H9 (cell line): ENCODE data around the gene NEUROG3. TPM values are rescaled to one million over a fixed set of nuclear protein-coding genes. Genes with fewer than 3 reads are reported as not detected.

ENCODE experiments used
- DNase-seq: peaks from one replicate; pipeline ENCODE4 v3.0.0-alpha.2; 2017
- H2AFZ ChIP-seq: one replicate; pipeline ENCODE4 v1.6.1; 2013; ENCODE audit warnings: mild to moderate bottlenecking, low read length, control low read depth, moderate library complexity
- H2AK5ac ChIP-seq: 2 replicates; pipeline ENCODE4 v1.6.1; 2013; ENCODE audit warnings: low read length, control low read depth, mixed read lengths; ENCODE audit not compliant: insufficient read length
- H2BK120ac ChIP-seq: one replicate; pipeline ENCODE4 v1.6.1; 2013; ENCODE audit warnings: low read depth, mild to moderate bottlenecking, low read length, control low read depth, inconsistent platforms; ENCODE audit not compliant: poor library complexity, severe bottlenecking
- H2BK12ac ChIP-seq: 2 replicates; pipeline ENCODE4 v1.6.1; 2013; ENCODE audit warnings: low read length, control low read depth, mixed read lengths, low read depth; ENCODE audit not compliant: insufficient read length
- H2BK15ac ChIP-seq: 2 replicates; pipeline ENCODE4 v1.6.1; 2013; ENCODE audit warnings: low read depth, low read length, control low read depth
- H2BK20ac ChIP-seq: one replicate; pipeline ENCODE4 v1.6.1; 2013; ENCODE audit warnings: low read depth, mild to moderate bottlenecking, low read length, control low read depth, inconsistent platforms; ENCODE audit not compliant: poor library complexity, severe bottlenecking
- H2BK5ac ChIP-seq: 2 replicates; pipeline ENCODE4 v1.6.1; 2013; ENCODE audit warnings: low read length, control low read depth, mixed read lengths; ENCODE audit not compliant: insufficient read length
- H3K14ac ChIP-seq: 2 replicates; pipeline ENCODE4 v1.6.1; 2013; ENCODE audit warnings: low read length, control low read depth; ENCODE audit not compliant: insufficient read depth
- H3K18ac ChIP-seq: 2 replicates; pipeline ENCODE4 v1.6.1; 2013; ENCODE audit warnings: low read depth, mild to moderate bottlenecking, mixed read lengths, low read length, control low read depth; ENCODE audit not compliant: insufficient read length
- H3K23ac ChIP-seq: 2 replicates; pipeline ENCODE4 v1.6.1; 2013; ENCODE audit warnings: low read length, control low read depth, mixed read lengths, low read depth; ENCODE audit not compliant: insufficient read length
- H3K23me2 ChIP-seq: 2 replicates; pipeline ENCODE4 v1.6.1; 2013; ENCODE audit warnings: low read depth, mild to moderate bottlenecking, mixed read lengths, low read length, control low read depth; ENCODE audit not compliant: insufficient read length, poor library complexity, severe bottlenecking
- H3K27ac ChIP-seq: 2 replicates; pipeline ENCODE4 v1.5.1; 2013; ENCODE audit warnings: low read length, control low read depth, mixed read lengths, low read depth; ENCODE audit not compliant: insufficient read length
- H3K27me3 ChIP-seq: 2 replicates; pipeline ENCODE4 v1.6.1; 2013; ENCODE audit warnings: low read length, control low read depth, inconsistent platforms; ENCODE audit not compliant: insufficient read depth
- H3K4ac ChIP-seq: 2 replicates; pipeline ENCODE4 v1.6.1; 2013; ENCODE audit warnings: low read depth, mild to moderate bottlenecking, control low read depth, inconsistent platforms, low read length, moderate library complexity
- H3K4me1 ChIP-seq: 2 replicates; pipeline ENCODE4 v1.6.1; 2013; ENCODE audit warnings: low read length, control low read depth, inconsistent platforms; ENCODE audit not compliant: insufficient read depth
- H3K4me2 ChIP-seq: 2 replicates; pipeline ENCODE4 v1.6.1; 2013; ENCODE audit warnings: low read length, control low read depth, mixed read lengths; ENCODE audit not compliant: insufficient read length, insufficient read depth
- H3K56ac ChIP-seq: 2 replicates; pipeline ENCODE4 v1.6.1; 2013; ENCODE audit warnings: low read depth, mild to moderate bottlenecking, mixed read lengths, low read length, control low read depth; ENCODE audit not compliant: insufficient read length
- H3K79me1 ChIP-seq: 2 replicates; pipeline ENCODE4 v1.6.1; 2013; ENCODE audit warnings: low read depth, mild to moderate bottlenecking, moderate library complexity, low read length, control low read depth, inconsistent platforms; ENCODE audit not compliant: insufficient read depth, poor library complexity, severe bottlenecking
- H3K79me2 ChIP-seq: 2 replicates; pipeline ENCODE4 v1.6.1; 2013; ENCODE audit warnings: low read length, control low read depth, inconsistent platforms; ENCODE audit not compliant: insufficient read depth
- H3K9ac ChIP-seq: 2 replicates; pipeline ENCODE4 v1.6.1; 2013; ENCODE audit warnings: low read length, control low read depth, mixed read lengths; ENCODE audit not compliant: insufficient read length; ENCODE audit errors: extremely low read depth
- H3K9me3 ChIP-seq: one replicate; pipeline ENCODE4 v1.6.1; 2013; ENCODE audit warnings: low read depth, low read length, inconsistent platforms; ENCODE audit not compliant: control insufficient read depth
- H3T11ph ChIP-seq: one replicate; pipeline ENCODE4 v1.6.1; 2013; ENCODE audit warnings: mild to moderate bottlenecking, low read length, control low read depth, inconsistent platforms
- H4K20me1 ChIP-seq: one replicate; pipeline ENCODE4 v1.6.1; 2013; ENCODE audit not compliant: control insufficient read depth, insufficient read length, insufficient read depth
- H4K5ac ChIP-seq: 2 replicates; pipeline ENCODE4 v1.6.1; 2013; ENCODE audit warnings: low read depth, mild to moderate bottlenecking, mixed read lengths, low read length, control low read depth; ENCODE audit not compliant: insufficient read length
- H4K8ac ChIP-seq: replicated peaks from 2 replicates; pipeline ENCODE4 v1.6.1; 2013; ENCODE audit warnings: low read length, control low read depth, mixed read lengths, low read depth; ENCODE audit not compliant: insufficient read length
- H4K91ac ChIP-seq: 2 replicates; pipeline ENCODE4 v1.6.1; 2013; ENCODE audit warnings: low read depth, mild to moderate bottlenecking, moderate library complexity, mixed read lengths, low read length, control low read depth; ENCODE audit not compliant: insufficient read length
- H3K27ac Mint-ChIP-seq, 3 experiments: 2 replicates in 2 of 3; 3 replicates in 1 of 3; pipeline ENCODE4 v1.8.0; 2020 to 2021; ENCODE audit warnings: mixed read lengths in 3 of 3, mild to moderate bottlenecking in 1 of 3, moderate library complexity in 1 of 3
- H3K27me3 Mint-ChIP-seq: 2 replicates; pipeline ENCODE4 v1.8.0; 2021; ENCODE audit warnings: low read depth, mild to moderate bottlenecking, moderate library complexity, mixed read lengths
- H3K36me3 Mint-ChIP-seq, 3 experiments: 2 replicates in 2 of 3; 3 replicates in 1 of 3; pipeline ENCODE4 v1.8.0; 2020 to 2021; ENCODE audit warnings: low read depth in 3 of 3, mixed read lengths in 3 of 3; ENCODE audit not compliant: insufficient read depth in 1 of 3
- H3K4me1 Mint-ChIP-seq, 2 experiments: 2 replicates each; pipeline ENCODE4 v1.8.0; 2020; ENCODE audit warnings: mixed read lengths in 2 of 2
- H3K4me3 Mint-ChIP-seq, 2 experiments: 2 replicates in 1 of 2; 3 replicates in 1 of 2; pipeline ENCODE4 v1.8.0; 2020 to 2021; ENCODE audit warnings: mild to moderate bottlenecking in 2 of 2, mixed read lengths in 2 of 2, moderate library complexity in 1 of 2
- H3K9me3 Mint-ChIP-seq, 2 experiments: 2 replicates in 1 of 2; 3 replicates in 1 of 2; pipeline ENCODE4 v1.8.0; 2020; ENCODE audit warnings: mild to moderate bottlenecking in 2 of 2, mixed read lengths in 2 of 2, moderate library complexity in 1 of 2
- CTCF ChIP-seq: fragments of 200-600 bp; sonication (generic); conservative IDR thresholded peaks from 3 replicates; pipeline ENCODE4 v1.8.0; 2021; ENCODE audit warnings: antibody characterized with exemption, mild to moderate bottlenecking
- WGBS: extraction: QIAGEN DNeasy Blood & Tissue Kit; methylation state at CpG from one replicate; pipeline ENCODE4 v1.1.7; 2013; ENCODE audit warnings: missing lambda C conversion rate, low lambda C conversion rate, mixed read lengths; ENCODE audit not compliant: insufficient read length; ENCODE audit errors: extremely low coverage; 5-methylcytosine and 5-hydroxymethylcytosine counted together
- total RNA-seq: library from RNA; stranded (reverse); gene quantifications from 2 replicates; pipeline ENCODE4 v1.2.1, GENCODE V29; 2021

The NEUROG3 gene
- total RNA-seq, 1 experiment from 2014 or later = not detected

- no peak overlapping the region for H2BK120ac ChIP-seq
- H3K79me2 ChIP-seq = no peaks in the 10 kb centered on the region
- no peak for TF ChIP-seq CTCF
- H3K4me1 ChIP-seq = no peaks in the 10 kb centered on the region
- Mint-ChIP-seq H3K4me3 (no peak overlapping the region), H3K36me3 (peaks cover 21 to 40% (median 22%) of the 10 kb centered on the region in 3 experiments), H3K27ac (no peak overlapping the region), H3K4me1 (peaks cover 3 to 19% of the 10 kb centered on the region in 2 experiments; a peak in 3 of 4 replicates), H3K9me3 (peaks cover 44 to 47% of the 10 kb centered on the region in 2 experiments), H3K27me3 (peaks cover 62% of the 10 kb centered on the region)
- H3K4me2 ChIP-seq = no peak overlapping the region
- no peaks in the 10 kb centered on the region for H3K23me2 ChIP-seq
- H3K18ac ChIP-seq = no peak overlapping the region
- H2AK5ac ChIP-seq = no peak overlapping the region
- WGBS = no CpG with 5 or more reads among the region's 2 CpGs
- no peak overlapping the region for H3K56ac ChIP-seq
- no peak overlapping the region for H4K8ac ChIP-seq
- H3K79me1 ChIP-seq = no peaks in the 10 kb centered on the region
- H3K14ac ChIP-seq = no peak overlapping the region
- DNase-seq = no peak
- H3K27ac ChIP-seq = no peak overlapping the region
- no peak overlapping the region for H3K9ac ChIP-seq
- no peak overlapping the region for H4K5ac ChIP-seq
- H2BK5ac ChIP-seq = no peak overlapping the region
- no peak overlapping the region for H2BK15ac ChIP-seq
- no peak overlapping the region for H3T11ph ChIP-seq
- H3K9me3 ChIP-seq = peaks cover 17% of the 10 kb centered on the region
- no peaks in the 10 kb centered on the region for H3K27me3 ChIP-seq
- H4K91ac ChIP-seq = no peak overlapping the region
- no peak overlapping the region for H3K23ac ChIP-seq
- no peak overlapping the region for H2AFZ ChIP-seq
- no peak overlapping the region for H3K4ac ChIP-seq
- no peaks in the 10 kb centered on the region for H4K20me1 ChIP-seq
- H2BK12ac ChIP-seq = no peak overlapping the region
- no peak overlapping the region for H2BK20ac ChIP-seq
Observed at GRCh38 chr10:69541463-69541862, 31.8 kb downstream of the NEUROG3 start.
